ENCODE results near the gene SGPL1. TPM values are rescaled to one million over a fixed set of nuclear protein-coding genes. Genes with fewer than 3 reads are reported as not detected.

Gene SGPL1
- total RNA-seq, 4 donors from 2014 or later: 24.9 to 65.4 (median 61.3) TPM

DNA sequence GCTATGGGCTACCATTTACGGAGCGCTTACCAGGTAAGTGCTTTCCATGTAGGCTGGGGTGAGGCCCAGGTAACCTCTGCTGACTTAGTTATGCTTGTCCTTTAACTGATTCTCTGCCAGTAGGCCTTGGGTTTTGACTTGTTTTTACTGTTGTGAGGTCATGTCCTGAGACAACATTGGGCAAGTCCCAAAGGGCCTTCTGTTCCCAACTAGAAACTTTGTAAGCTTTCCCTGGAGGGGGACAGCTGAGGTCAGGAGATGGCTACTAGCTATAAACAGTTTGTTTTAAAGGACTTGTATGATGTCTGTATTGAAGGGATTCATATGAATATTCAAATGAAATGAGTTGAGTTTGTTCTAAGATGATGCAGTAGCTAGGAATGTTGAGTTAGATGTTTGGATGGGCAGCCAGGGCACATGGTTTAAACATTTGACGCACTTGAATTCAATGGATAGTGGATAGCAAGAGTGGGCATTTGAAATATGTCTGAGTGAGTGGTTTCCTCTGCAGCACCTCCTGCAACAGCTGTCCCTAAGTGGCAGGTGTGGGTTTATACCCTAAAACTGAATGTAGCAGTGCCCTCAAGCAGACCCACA is 10.0 kb upstream of the SGPL1 start:
- Histone ChIP-seq H3K27me3 (no peaks in the 10 kb centered on the region), H3K27ac (no peak overlapping the region), H3K36me3 (no peaks in the 10 kb centered on the region), H3K9me3 (no peaks in the 10 kb centered on the region), H3K4me1 (no peaks in the 10 kb centered on the region), H3K4me3 (no peak overlapping the region)
- DNase-seq: no peak
- in situ Hi-C loops (cut with MboI; ENCODE audit: low pct_ligation_motif_present in 1 of 4, low pct_unique_long_range_greater_than_20kb in 1 of 4, low sequenced_read_pairs in 3 of 4) (no loop called here), intact Hi-C loops (cut with DNase I; ENCODE audit: low total_unique reads) (no loop called here)
- WGBS, 2 donors (ENCODE audit: low coverage in 1 of 2): 80 to 96% methylated on average over 1 to 3 of the region's 3 CpGs
- TF ChIP-seq EP300 (IDR thresholded peaks at IDR 0.05; ENCODE audit: low read depth) (no peak), CTCF (IDR thresholded peaks at IDR 0.05) (no peak), POLR2AphosphoS5 (IDR thresholded peaks at IDR 0.05) (no peak), POLR2A (IDR thresholded peaks at IDR 0.05) (no peak)

- in situ Hi-C loops (cut with MboI; ENCODE audit: low pct_ligation_motif_present in 1 of 4, low pct_unique_long_range_greater_than_20kb in 1 of 4, low sequenced_read_pairs in 3 of 4) (no loop called here), intact Hi-C loops (cut with DNase I; ENCODE audit: low total_unique reads) (no loop called here)
- no peaks in the 10 kb centered on the region for H3K9me3 ChIP-seq
- H3K27me3 ChIP-seq: no peaks in the 10 kb centered on the region
- H3K4me3 ChIP-seq: no peak overlapping the region
- no peak for DNase-seq
- H3K27ac ChIP-seq: no peak overlapping the region
- TF ChIP-seq POLR2A (IDR thresholded peaks at IDR 0.05) (no peak), POLR2AphosphoS5 (IDR thresholded peaks at IDR 0.05) (no peak), EP300 (IDR thresholded peaks at IDR 0.05; ENCODE audit: low read depth) (no peak), CTCF (IDR thresholded peaks at IDR 0.05) (no peak)
- H3K36me3 ChIP-seq: no peaks in the 10 kb centered on the region
- H3K4me1 ChIP-seq: no peaks in the 10 kb centered on the region
- WGBS, 2 donors (ENCODE audit: low coverage in 1 of 2): 100% methylated on average over 1 of the region's 1 CpG; no CpG with 5 or more reads in 1 of the 2 donors
These were observed 8.9 kb upstream of the SGPL1 start for GRCh38 chr10:70806841-70807240.

DNA sequence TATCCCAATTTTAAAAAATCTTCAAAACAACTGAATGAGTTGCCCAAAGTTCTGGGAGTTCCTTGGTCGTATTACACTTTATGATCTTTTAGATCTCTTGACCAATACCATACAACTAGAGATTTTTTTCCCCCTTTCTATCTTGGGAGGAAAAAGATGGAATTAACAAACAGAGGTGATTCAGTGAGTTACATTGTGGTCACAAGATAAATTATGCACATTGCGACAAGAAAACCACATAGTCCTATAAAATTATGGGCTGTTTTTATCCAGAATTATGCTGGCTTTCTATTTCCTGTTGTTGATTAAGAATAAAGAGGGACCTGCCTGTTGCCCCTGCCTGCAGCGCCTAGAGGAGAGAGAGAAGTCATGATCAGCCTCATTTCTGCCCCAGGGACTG is 8.2 kb upstream of the SGPL1 start:
- Histone ChIP-seq H3K36me3 (no peaks in the 10 kb centered on the region), H3K27me3 (no peaks in the 10 kb centered on the region), H3K4me3 (no peak overlapping the region), H3K9me3 (no peaks in the 10 kb centered on the region), H3K4me1 (no peaks in the 10 kb centered on the region), H3K27ac (no peak overlapping the region)
- no peak for DNase-seq
- in situ Hi-C loops (cut with MboI; ENCODE audit: low pct_ligation_motif_present in 1 of 4, low pct_unique_long_range_greater_than_20kb in 1 of 4, low sequenced_read_pairs in 3 of 4): no loop called here
- intact Hi-C loops (cut with DNase I; ENCODE audit: low total_unique reads): no loop called here
- WGBS, 2 donors (ENCODE audit: low coverage in 1 of 2): 80 to 82% methylated on average over 3 of the region's 3 CpGs
- TF ChIP-seq CTCF (IDR thresholded peaks at IDR 0.05) (no peak), POLR2A (IDR thresholded peaks at IDR 0.05) (no peak)

- H3K27ac ChIP-seq: no peak overlapping the region
- no peak for DNase-seq
- no peaks in the 10 kb centered on the region for H3K27me3 ChIP-seq
- intact Hi-C loops (cut with DNase I; ENCODE audit: low total_unique reads) (no loop called here), in situ Hi-C loops (cut with MboI; ENCODE audit: low pct_ligation_motif_present in 1 of 4, low pct_unique_long_range_greater_than_20kb in 1 of 4, low sequenced_read_pairs in 3 of 4) (no loop called here)
- no peak for TF ChIP-seq EP300 (IDR thresholded peaks at IDR 0.05; ENCODE audit: low read depth)
- no peak for TF ChIP-seq POLR2AphosphoS5 (IDR thresholded peaks at IDR 0.05)
- no peak for TF ChIP-seq CTCF (IDR thresholded peaks at IDR 0.05)
- no peak for TF ChIP-seq POLR2A (IDR thresholded peaks at IDR 0.05)
- H3K4me1 ChIP-seq: no peaks in the 10 kb centered on the region
- 86 to 100% methylated on average over 1 to 6 of the region's 6 CpGs for WGBS, 2 donors (ENCODE audit: low coverage in 1 of 2)
- no peak overlapping the region for H3K4me3 ChIP-seq
- H3K36me3 ChIP-seq: no peaks in the 10 kb centered on the region
- no peaks in the 10 kb centered on the region for H3K9me3 ChIP-seq
These were observed 6.6 kb upstream of the SGPL1 start for GRCh38 chr10:70809011-70809611.
